Measurements from ENCODE around the gene SNX8. TPM values are rescaled to one million over a fixed set of nuclear protein-coding genes. Genes with fewer than 3 reads are reported as not detected.

The SNX8 gene
- total RNA-seq, 1 experiment from 2014 or later = 31.2 TPM

GRCh38 chr7:2278026-2278425 lies 36.2 kb downstream of the SNX8 start:
- H3K27me3 Mint-ChIP-seq (ENCODE audit: insufficient read depth, unreplicated experiment) = no peaks in the 10 kb centered on the region

GRCh38 chr7:2276107-2276506 lies 38.1 kb downstream of the SNX8 start:
- BruUV-seq (replicated peaks) = no TSS peak
- ChIA-PET CTCF (no interaction called here), POLR2A (interaction anchor here (0.6 kb wide), 1 partner anchor 54 kb away, joined by 3 read pairs; no protein-coding TSS in a partner anchor)
- no peak overlapping the region for H3K27ac Mint-ChIP-seq (ENCODE audit: low read depth, unreplicated experiment)
- no peak for TF ChIP-seq CTCF (IDR thresholded peaks at IDR 0.05; ENCODE audit: unreplicated experiment)
- DNase-seq (ENCODE audit: unreplicated experiment) = no peak
- no peaks in the 10 kb centered on the region for H3K4me1 Mint-ChIP-seq (ENCODE audit: insufficient read depth, unreplicated experiment)
- no peak overlapping the region for H3K4me3 Mint-ChIP-seq (ENCODE audit: unreplicated experiment)
- H3K9me3 Mint-ChIP-seq (ENCODE audit: unreplicated experiment) = no peaks in the 10 kb centered on the region
- no peaks in the 10 kb centered on the region for H3K27me3 Mint-ChIP-seq (ENCODE audit: insufficient read depth, unreplicated experiment)
- H3K36me3 Mint-ChIP-seq (ENCODE audit: insufficient read depth, unreplicated experiment) = peaks cover 20% of the 10 kb centered on the region
- intact Hi-C loops (cut with micrococcal nuclease) = no loop called here

More at GRCh38 chr7:2278026-2278425, 36.2 kb downstream of the SNX8 start:
- H3K27ac Mint-ChIP-seq (ENCODE audit: low read depth, unreplicated experiment) = no peak overlapping the region
- CTCF ChIA-PET = interaction anchor here (0.6 kb wide), 1 partner anchor 877 kb away, joined by 3 read pairs; no protein-coding TSS in a partner anchor
- peaks cover 15% of the 10 kb centered on the region for H3K36me3 Mint-ChIP-seq (ENCODE audit: insufficient read depth, unreplicated experiment)
- BruUV-seq (replicated peaks) = no TSS peak
- POLR2A ChIA-PET = interaction anchor here (0.7 kb wide), 1 partner anchor 12 kb away, joined by 3 read pairs; no protein-coding TSS in a partner anchor
- no peak overlapping the region for H3K4me3 Mint-ChIP-seq (ENCODE audit: unreplicated experiment)
- no peak for TF ChIP-seq CTCF (IDR thresholded peaks at IDR 0.05; ENCODE audit: unreplicated experiment)
- H3K9me3 Mint-ChIP-seq (ENCODE audit: unreplicated experiment) = no peaks in the 10 kb centered on the region
- DNase-seq (ENCODE audit: unreplicated experiment) = no peak
- no peaks in the 10 kb centered on the region for H3K4me1 Mint-ChIP-seq (ENCODE audit: insufficient read depth, unreplicated experiment)
- intact Hi-C loops (cut with micrococcal nuclease) = no loop called here

- no TSS peak for BruUV-seq (replicated peaks)
- Mint-ChIP-seq H3K36me3 (ENCODE audit: insufficient read depth, unreplicated experiment) (peaks cover 20% of the 10 kb centered on the region), H3K27me3 (ENCODE audit: insufficient read depth, unreplicated experiment) (no peaks in the 10 kb centered on the region), H3K27ac (ENCODE audit: low read depth, unreplicated experiment) (no peak overlapping the region), H3K9me3 (ENCODE audit: unreplicated experiment) (no peaks in the 10 kb centered on the region), H3K4me1 (ENCODE audit: insufficient read depth, unreplicated experiment) (no peaks in the 10 kb centered on the region), H3K4me3 (ENCODE audit: unreplicated experiment) (no peak overlapping the region)
- ChIA-PET POLR2A (no interaction called here), CTCF (no interaction called here)
- no peak for DNase-seq (ENCODE audit: unreplicated experiment)
- no peak for TF ChIP-seq CTCF (IDR thresholded peaks at IDR 0.05; ENCODE audit: unreplicated experiment)
- intact Hi-C loops (cut with micrococcal nuclease) = no loop called here
Measured at GRCh38 chr7:2275101-2275500, 39.1 kb downstream of the SNX8 start.

GRCh38 chr7:2274666-2275065 lies 39.6 kb downstream of the SNX8 start:
- BruUV-seq (replicated peaks) = no TSS peak
- Mint-ChIP-seq H3K4me3 (ENCODE audit: unreplicated experiment) (no peak overlapping the region), H3K27ac (ENCODE audit: low read depth, unreplicated experiment) (no peak overlapping the region), H3K9me3 (ENCODE audit: unreplicated experiment) (no peaks in the 10 kb centered on the region), H3K27me3 (ENCODE audit: insufficient read depth, unreplicated experiment) (no peaks in the 10 kb centered on the region), H3K4me1 (ENCODE audit: insufficient read depth, unreplicated experiment) (no peaks in the 10 kb centered on the region), H3K36me3 (ENCODE audit: insufficient read depth, unreplicated experiment) (peaks cover 21% of the 10 kb centered on the region)
- no peak for DNase-seq (ENCODE audit: unreplicated experiment)
- no peak for TF ChIP-seq CTCF (IDR thresholded peaks at IDR 0.05; ENCODE audit: unreplicated experiment)
- CTCF ChIA-PET = interaction anchor here (0.6 kb wide), 1 partner anchor 27 kb away, joined by 3 read pairs; no protein-coding TSS in a partner anchor
- intact Hi-C loops (cut with micrococcal nuclease) = no loop called here
- POLR2A ChIA-PET = interaction anchor here (1.0 kb wide), 1 partner anchor 9 kb away, joined by 3 read pairs; no protein-coding TSS in a partner anchor

Data from MCF 10A (cell line).